Measurements from ENCODE around the gene TSPAN2. TPM values are rescaled to one million over a fixed set of nuclear protein-coding genes. Genes with fewer than 3 reads are reported as not detected.

TSPAN2 gene
- total RNA-seq, 1 experiment from 2014 or later: not detected

DNA sequence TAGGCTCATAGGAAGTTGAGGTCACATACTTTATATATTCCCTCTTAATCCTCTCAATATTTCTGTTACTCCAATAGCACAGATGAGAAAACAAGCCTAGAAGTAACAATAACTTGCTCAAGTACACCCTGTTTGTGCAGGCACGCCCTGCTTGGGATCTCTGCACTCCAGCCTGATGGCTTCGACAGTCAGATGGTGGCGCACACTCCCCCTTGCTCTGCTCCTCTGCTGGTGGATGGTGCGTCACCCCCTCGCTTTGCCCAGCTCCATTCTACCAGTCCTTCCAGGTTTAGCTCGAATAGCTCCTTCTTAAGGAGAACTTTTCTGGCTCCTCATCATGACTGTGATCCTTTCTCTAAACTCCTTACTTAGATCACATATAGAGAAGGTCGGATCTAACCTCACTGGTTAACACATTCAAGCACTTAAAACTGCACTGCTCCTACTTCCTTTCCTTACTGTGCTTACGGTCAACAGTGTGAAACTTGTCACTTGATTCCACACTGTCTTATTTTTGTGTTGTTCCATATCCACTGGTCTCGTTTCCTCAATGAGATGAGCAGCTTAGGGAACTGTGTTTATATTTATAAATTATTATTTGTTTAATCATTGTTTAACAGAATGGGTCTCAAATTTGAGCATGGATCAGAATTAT lies 3.0 kb downstream of the TSPAN2 start:
- no peak for DNase-seq (ENCODE audit: low read depth, low spot score)
- in situ Hi-C loops (cut with HindIII; ENCODE audit: low pct_unique_long_range_greater_than_20kb, low sequenced_read_pairs): no loop called here

DNA sequence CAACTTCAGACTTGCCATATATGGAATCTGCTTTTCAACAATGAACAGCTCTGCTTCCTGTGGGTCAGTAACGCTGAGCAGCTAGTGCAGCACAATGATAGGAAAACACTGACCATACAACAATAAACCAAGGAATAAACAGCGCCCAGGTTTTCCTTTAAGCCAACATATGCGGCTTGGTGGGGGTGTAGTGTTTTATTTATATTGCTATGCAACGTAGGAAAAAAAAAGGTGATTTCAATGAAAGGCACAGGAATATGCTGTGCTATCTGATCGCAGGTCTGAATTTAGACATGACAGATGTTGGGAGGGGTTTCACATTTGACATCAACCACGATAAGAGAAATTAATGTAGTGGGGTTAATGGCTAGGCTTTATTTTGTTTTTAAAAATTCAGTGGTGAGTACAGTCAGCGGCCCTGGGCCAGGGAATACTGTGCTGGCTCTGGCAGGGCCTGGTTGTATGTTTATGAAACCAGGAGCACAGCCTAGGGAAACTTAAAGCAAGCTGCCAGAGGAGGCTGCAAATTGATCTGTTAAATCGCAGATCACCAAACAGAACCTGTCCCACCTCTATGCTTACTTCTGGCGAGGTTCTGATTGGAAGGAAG lies 4.3 kb downstream of the TSPAN2 start:
- no peak for DNase-seq (ENCODE audit: low read depth, low spot score)
- in situ Hi-C loops (cut with HindIII; ENCODE audit: low pct_unique_long_range_greater_than_20kb, low sequenced_read_pairs): no loop called here

DNA sequence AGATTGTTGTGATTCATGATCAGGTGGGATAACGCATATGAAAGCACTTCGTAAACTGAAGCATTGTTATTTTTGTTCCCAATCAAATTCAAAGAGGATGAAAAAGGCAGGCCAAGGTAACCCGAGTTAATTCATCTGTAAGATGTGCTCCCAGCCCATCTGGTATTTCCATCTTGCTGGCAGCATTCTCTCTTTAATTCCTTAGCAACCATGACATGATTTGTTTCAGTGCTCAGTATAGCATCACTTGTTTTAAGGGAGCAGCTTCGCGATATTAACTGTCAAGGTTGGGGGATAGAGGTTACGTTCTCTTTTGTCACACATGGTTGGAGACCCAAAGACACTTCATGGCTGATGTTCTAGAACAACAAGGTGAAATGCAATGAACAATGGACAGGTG lies 6.4 kb downstream of the TSPAN2 start:
- in situ Hi-C loops (cut with HindIII; ENCODE audit: low pct_unique_long_range_greater_than_20kb, low sequenced_read_pairs): no loop called here
- no peak for DNase-seq (ENCODE audit: low read depth, low spot score)

DNA sequence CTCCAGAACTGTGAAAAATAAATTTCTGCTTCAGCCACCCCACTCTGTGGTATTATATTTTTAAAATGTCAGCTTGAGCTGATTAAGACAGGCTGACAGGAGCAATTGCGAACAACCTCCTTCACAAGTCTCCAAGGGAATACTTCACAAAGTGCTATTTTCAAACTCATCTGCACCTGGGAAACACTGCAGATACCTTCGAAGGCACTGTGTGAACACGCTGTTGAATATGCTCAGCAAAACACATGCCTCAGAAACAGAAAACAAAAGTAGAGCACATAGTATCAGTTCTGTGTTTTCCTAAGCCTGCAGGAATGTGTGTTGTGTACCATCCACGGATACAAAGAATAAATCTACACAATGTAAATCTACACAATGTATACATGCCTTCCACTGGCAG lies 10.6 kb downstream of the TSPAN2 start:
- DNase-seq (ENCODE audit: low read depth, low spot score): no peak
- in situ Hi-C loops (cut with HindIII; ENCODE audit: low pct_unique_long_range_greater_than_20kb, low sequenced_read_pairs): no loop called here

DNA sequence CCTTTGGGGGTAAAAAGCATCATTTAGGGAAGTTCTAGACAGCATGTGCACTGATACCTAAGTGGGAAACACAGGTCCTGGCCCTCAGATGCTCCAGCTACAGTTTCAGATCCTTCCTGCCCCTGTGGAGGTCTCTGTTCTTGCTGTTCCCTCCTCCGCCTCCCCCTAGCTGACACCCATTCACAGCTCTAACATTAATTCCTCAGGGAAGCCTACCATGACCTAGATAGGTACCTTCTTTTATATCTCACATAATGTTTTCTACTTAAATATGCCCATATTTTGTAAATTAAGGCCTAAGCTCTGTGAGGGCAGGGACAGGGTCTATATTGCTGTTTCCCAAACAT lies 11.3 kb downstream of the TSPAN2 start:
- no peak for DNase-seq (ENCODE audit: low read depth, low spot score)
- in situ Hi-C loops (cut with HindIII; ENCODE audit: low pct_unique_long_range_greater_than_20kb, low sequenced_read_pairs): no loop called here

DNA sequence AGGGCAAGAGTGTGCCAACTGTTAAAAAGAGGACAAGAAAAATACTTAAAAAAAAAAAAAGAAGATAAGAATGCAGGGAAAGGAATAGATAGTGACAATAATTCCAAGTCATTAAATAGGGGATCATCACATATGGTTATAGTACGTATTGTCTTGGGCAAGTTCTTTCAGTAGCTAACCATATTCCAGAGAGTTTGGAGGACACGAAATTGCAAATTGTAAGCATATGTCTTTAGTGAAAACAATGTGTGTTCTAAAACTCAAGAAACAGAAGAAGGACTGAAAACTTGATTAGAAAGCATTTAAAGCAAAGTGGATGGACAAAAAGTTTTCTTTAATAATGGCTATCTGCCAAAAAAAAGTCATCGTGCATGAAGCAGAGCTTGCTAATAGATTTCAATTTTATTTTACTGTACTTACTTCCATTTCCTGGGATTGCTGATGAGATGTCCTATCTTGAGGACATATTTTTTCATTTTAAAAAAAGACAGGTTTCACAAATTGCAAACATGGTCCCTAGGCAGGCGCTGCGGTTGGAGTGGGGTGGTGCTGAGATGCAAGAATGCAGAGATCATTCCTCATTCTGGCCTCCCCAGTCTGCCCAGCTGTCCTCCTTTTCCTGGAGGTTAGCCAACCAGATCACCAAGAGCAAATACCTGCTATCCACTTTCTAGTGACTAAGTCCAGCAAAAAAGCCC lies 11.9 kb downstream of the TSPAN2 start:
- no peak for DNase-seq (ENCODE audit: low read depth, low spot score)
- in situ Hi-C loops (cut with HindIII; ENCODE audit: low pct_unique_long_range_greater_than_20kb, low sequenced_read_pairs): no loop called here

DNA sequence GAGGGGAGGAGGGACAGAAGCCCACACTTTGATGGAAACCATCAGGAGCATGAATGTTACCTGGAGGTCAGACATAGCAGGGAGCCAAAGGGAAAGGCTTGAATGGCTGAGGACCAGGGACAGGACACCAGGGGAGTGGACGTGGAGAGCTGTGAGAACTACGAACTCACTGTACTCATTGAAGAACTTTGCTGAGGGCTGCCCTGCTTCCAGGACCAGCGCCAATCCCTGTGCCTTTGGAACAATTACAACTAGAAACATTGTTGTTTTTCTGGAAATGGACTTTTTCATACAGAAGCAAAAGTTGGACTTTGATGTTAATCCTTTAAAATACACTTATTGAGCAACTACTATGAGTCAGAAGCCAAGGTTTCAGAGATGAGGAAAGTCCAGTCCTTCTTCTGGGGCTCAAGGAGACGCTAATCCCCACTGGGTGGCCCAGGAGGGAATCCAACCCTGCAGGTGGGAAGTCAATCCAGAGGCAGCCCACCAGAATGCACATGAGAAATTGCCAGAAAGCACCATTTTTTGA lies 12.9 kb downstream of the TSPAN2 start:
- in situ Hi-C loops (cut with HindIII; ENCODE audit: low pct_unique_long_range_greater_than_20kb, low sequenced_read_pairs): no loop called here
- no peak for DNase-seq (ENCODE audit: low read depth, low spot score)

DNA sequence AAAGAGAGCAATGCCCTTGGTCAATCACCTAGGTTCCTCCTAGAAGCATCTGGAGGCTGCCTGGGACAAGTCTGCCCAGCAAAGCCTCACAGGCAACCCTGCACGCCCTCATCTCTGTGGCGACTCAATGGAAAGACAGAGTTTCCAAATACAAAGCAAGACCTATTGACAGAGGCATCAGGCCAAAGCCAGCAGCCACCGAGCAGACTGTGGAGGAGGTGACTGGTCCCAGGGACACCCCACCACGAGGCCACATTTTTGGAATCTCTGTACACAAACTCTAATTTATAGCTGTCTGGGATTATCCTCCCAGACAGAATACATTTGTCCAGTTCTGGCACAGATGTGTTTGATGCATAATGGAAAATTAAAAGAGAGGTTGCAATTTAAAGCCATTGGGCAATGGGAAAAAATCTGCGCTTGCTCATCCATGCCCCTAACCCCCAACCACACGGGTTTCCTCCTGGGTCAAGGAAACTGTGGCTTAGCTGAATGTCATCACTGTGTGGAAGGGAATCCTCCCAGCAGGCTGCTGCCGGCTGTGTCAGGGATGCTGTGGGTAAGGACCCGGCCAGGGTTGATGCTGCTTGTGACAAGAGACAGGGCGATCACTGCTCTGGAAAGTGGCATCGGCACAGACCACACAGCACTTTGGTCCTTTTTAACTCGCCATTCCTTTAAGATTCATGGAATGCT lies 14.3 kb downstream of the TSPAN2 start:
- DNase-seq (ENCODE audit: low read depth, low spot score): no peak
- in situ Hi-C loops (cut with HindIII; ENCODE audit: low pct_unique_long_range_greater_than_20kb, low sequenced_read_pairs): no loop called here

DNA sequence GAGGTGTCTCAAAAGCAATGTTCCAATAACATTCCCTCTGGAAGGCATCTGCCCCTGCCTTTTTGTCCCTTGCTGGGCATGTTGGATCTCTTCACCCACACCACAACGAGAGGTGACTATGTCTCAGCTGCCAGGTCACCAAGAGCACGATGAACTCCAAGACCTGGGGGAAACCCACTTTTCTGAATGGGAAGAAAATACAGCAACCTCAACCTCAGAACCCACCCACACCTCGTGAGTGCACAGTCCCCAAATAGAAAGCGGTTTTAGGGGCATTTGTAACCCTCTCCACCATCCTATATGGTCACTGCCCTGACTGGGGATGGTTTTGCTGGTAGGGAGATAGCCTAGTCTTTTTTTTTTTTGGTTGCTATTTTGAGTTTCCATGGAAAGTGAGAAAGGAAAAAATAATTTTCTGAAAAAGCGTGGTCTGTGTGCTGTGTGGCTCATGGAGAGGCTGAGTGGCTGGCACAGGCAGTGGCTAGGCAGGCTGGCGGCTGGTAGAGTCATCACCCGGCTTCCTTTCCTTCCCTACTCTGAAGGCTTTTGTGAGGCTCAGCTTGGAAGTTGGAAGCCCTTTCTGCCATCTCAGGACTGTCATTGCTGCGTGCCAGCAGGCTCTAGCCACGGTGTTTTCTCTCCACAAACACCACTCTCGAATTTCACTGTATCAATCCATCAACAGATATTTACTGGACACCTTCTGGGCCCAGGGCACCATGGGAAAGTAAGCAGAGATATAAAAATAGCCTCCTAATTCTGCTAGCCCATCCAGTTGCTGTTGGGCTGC lies 15.8 kb downstream of the TSPAN2 start:
- no peak for DNase-seq (ENCODE audit: low read depth, low spot score)
- in situ Hi-C loops (cut with HindIII; ENCODE audit: low pct_unique_long_range_greater_than_20kb, low sequenced_read_pairs): no loop called here

DNA sequence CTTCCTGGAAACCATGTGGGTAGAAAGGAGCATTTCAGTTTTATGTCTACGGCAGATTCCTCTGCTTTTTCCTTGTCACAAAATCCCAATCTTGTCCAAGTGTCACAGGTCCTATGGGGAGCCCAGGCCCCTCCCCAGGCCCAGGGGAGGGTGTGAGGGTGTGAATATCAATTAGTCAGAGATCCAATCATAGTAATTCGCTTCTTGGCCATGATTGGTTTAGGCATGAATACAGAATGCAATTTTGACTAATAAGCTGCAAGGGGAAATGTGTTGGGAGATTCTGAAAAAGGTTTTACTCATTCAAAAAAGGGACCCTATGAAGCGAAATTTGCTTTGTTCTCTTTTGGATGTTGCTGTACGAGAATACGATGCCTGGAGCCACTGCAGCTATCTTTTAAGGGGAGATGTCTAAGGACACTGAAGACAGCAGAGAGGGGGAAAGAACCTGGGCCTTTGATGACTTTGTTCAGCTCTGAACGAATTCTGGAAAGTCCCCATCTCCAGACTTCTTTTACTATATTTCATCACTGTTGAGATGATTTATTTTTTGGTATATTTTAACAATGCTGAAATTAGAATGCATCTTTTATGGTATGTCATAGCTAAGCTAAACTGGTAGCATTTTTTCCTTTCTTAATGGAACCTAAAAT lies 18.2 kb downstream of the TSPAN2 start:
- DNase-seq (ENCODE audit: low read depth, low spot score): no peak
- in situ Hi-C loops (cut with HindIII; ENCODE audit: low pct_unique_long_range_greater_than_20kb, low sequenced_read_pairs): no loop called here

DNA sequence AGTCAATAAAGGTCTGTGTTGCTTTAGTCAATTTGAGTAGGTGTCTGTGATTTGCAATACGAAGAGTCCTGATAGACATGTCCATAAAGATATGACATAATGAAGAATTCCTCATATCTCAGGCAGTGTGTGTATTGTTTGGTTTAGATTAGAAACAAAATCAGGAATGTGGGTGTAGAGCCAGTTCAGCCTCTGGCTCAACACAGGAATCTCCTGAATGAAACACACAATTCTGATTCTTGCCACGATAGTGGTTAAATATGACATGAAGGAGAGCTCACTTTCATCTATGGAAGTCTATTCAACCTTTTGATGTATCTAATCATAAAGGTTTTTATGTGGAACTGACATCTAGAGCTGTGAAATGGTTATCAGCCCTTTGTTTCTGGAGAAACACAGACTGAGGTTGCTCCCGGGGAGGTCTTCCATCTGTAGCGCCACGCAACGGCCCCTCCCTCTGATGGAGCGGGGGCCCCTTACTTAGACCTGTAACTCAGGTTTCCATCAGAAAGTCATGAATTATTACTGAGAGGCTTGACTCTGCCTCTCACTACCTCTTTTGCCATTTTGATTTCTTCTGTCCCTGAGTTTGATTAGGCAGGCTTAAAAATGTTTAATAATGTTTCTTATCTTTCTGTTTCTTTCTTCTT lies 19.5 kb downstream of the TSPAN2 start:
- no peak for DNase-seq (ENCODE audit: low read depth, low spot score)
- in situ Hi-C loops (cut with HindIII; ENCODE audit: low pct_unique_long_range_greater_than_20kb, low sequenced_read_pairs): no loop called here

DNA sequence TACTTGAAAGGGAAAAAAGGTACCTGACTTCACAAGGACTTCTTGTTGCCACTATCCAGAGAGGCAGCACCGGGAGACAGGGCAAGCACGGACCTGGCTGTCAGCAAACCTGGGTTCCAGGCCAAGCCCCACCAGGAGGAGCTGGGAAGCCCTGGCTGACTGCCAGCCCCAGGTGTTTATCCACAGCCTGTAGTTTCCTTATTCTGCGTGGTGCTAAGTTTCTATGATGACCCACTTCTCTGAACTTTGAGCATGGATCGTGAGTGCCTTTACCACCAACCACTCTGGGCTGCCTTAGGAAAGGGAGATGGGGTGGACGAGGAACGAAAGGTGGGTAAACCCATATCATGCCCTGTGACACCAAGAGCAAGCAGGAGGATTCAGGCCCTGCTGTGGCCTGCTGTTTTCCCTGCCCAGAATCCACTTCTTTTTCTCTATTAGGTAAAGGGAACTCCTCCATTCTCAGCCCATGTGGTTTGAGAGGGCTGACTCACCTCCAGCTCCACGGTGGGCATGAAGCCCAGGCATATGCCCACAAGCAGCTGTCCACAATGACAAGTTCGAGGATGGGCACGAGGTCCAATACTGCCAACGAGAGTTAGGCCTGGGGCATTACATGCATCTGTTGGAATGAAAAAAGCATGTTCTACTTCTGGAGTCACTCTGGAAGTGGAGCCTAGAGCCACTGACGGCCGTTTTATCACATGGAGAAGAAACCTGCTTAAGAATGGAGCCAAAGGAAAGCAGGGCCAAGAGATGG lies 20.3 kb downstream of the TSPAN2 start:
- in situ Hi-C loops (cut with HindIII; ENCODE audit: low pct_unique_long_range_greater_than_20kb, low sequenced_read_pairs): no loop called here
- no peak for DNase-seq (ENCODE audit: low read depth, low spot score)

DNA sequence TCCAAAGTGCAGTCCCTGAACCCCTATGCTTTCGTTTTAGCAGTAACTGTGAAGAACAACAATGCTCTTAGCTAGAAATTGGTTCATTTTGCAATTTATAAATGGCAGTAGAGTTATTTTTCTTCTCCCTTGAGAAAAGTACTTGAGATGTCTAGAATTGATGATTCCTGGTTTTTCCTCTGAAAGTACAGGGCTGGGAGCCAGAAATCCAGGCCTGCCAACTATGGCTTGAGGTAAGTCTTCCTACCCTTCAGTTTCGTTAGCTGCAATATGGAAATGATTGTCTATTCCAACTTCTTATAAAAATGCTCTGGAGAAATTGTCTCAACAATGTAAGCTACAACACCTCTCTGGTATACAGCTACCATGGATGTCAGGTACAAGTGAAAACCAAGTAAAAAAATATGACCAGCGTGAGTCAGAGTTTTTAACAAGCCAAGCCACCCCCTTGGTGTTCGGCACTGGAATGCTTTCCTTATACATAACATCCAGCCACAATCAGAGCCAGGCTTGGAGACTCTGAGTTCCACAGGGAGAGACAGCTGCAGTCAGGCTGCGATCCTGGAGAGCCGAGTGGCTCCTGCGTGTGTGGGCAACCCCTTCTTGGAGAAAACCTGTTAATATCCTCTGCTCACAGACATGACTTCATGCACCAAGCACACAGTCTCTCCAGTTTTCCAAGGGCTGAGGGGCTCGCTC lies 22.0 kb downstream of the TSPAN2 start:
- in situ Hi-C loops (cut with HindIII; ENCODE audit: low pct_unique_long_range_greater_than_20kb, low sequenced_read_pairs): no loop called here
- no peak for DNase-seq (ENCODE audit: low read depth, low spot score)

DNA sequence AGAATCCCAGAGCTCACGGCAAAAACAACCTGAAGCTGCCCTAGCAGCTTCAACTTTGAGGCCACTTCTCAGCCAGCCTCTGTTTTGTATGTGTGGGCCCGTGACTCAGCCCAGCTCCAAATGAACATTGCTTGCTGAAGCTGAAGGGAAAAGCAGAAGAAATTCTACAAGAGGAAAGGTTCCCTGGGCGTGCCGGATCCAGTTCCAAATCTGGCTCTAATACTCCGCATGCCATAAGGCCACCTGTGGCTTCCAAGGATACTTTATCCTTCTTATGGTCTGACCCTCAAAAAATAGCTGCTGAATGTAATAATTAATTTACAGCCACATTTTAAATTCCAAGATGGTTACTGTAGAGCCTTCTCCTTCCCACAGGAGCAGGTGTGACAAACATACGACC lies 24.3 kb downstream of the TSPAN2 start:
- DNase-seq (ENCODE audit: low read depth, low spot score): no peak

DNA sequence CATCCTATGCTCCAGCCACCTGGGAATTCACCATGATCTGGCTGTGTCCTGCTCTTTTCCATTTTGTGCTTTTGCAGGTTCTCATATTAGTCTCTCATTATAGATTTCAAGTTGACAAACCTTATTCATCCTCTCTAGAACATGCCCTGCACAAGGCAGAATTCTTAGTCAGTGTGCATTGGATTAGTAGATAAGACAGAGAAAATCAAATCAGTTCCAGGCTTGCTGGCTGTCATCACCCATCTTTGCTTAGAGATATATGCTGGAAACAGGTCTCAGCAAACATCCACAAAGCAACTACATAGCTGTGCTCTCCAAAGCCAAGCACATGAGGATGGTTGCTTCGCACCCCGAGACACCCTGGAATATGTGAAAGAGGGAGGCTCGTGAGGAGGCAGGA lies 24.8 kb downstream of the TSPAN2 start:
- DNase-seq (ENCODE audit: low read depth, low spot score): no peak
- in situ Hi-C loops (cut with HindIII; ENCODE audit: low pct_unique_long_range_greater_than_20kb, low sequenced_read_pairs): no loop called here

More for the DNA sequence above, 24.3 kb downstream of the TSPAN2 start:
- in situ Hi-C loops (cut with HindIII; ENCODE audit: low pct_unique_long_range_greater_than_20kb, low sequenced_read_pairs): no loop called here
